Endothelial cell (in vitro differentiated cells): ENCODE data around the gene TEK. TPM values are rescaled to one million over a fixed set of nuclear protein-coding genes. Genes with fewer than 3 reads are reported as not detected.

ENCODE experiments used
- DNase-seq: peaks from one replicate; pipeline ENCODE4 v3.0.0; 2021; ENCODE audit warnings: low spot score
- H3K27ac Mint-ChIP-seq: one replicate; pipeline ENCODE4 v1.8.0; 2021; ENCODE audit warnings: mixed read lengths, inconsistent platforms; ENCODE audit not compliant: unreplicated experiment
- H3K27me3 Mint-ChIP-seq: one replicate; pipeline ENCODE4 v1.8.0; 2021; ENCODE audit warnings: mild to moderate bottlenecking, moderate library complexity, mixed read lengths, inconsistent platforms; ENCODE audit not compliant: unreplicated experiment
- H3K36me3 Mint-ChIP-seq: one replicate; pipeline ENCODE4 v1.8.0; 2021; ENCODE audit warnings: mild to moderate bottlenecking, low read depth, mixed read lengths, inconsistent platforms; ENCODE audit not compliant: unreplicated experiment
- H3K4me1 Mint-ChIP-seq: one replicate; pipeline ENCODE4 v1.8.0; 2021; ENCODE audit warnings: mild to moderate bottlenecking, mixed read lengths, inconsistent platforms; ENCODE audit not compliant: unreplicated experiment
- H3K4me3 Mint-ChIP-seq: one replicate; pipeline ENCODE4 v1.8.0; 2021; ENCODE audit warnings: mild to moderate bottlenecking, mixed read lengths, inconsistent platforms; ENCODE audit not compliant: unreplicated experiment
- H3K9me3 Mint-ChIP-seq: one replicate; pipeline ENCODE4 v1.8.0; 2021; ENCODE audit warnings: mixed read lengths, inconsistent platforms; ENCODE audit not compliant: unreplicated experiment
- CTCF ChIP-seq: fragments of 200-600 bp; sonication (generic); IDR thresholded peaks from one replicate; pipeline ENCODE4 v1.5.0; 2021; ENCODE audit warnings: antibody characterized with exemption; ENCODE audit not compliant: unreplicated experiment
- total RNA-seq: library from RNA; stranded (reverse); fragmentation: NEBNext Ultra II Directional; extraction: Animal tissue kit (Norgen Biotek cat#: 25700); gene quantifications from one replicate; pipeline ENCODE4 v1.2.1, GENCODE V29; 2021; ENCODE audit not compliant: unreplicated experiment

TEK gene
- total RNA-seq, 1 donor from 2014 or later: 448 TPM

- no peak for DNase-seq
- TF ChIP-seq CTCF: no peak
- peaks cover 33% of the 10 kb centered on the region for H3K4me1 Mint-ChIP-seq
- peaks cover 2% of the 10 kb centered on the region for H3K27me3 Mint-ChIP-seq
- no peak overlapping the region for H3K4me3 Mint-ChIP-seq
- peaks cover 33% of the 10 kb centered on the region for H3K36me3 Mint-ChIP-seq
- H3K27ac Mint-ChIP-seq: peak overlapping the region; percentile 55
- H3K9me3 Mint-ChIP-seq: no peaks in the 10 kb centered on the region
Observed at GRCh38 chr9:27154908-27155307, 45.9 kb downstream of the TEK start.

GRCh38 chr9:27157097-27157496 is 48.1 kb downstream of the TEK start:
- Mint-ChIP-seq H3K27ac (no peak overlapping the region), H3K27me3 (peaks cover 2% of the 10 kb centered on the region), H3K36me3 (peaks cover 33% of the 10 kb centered on the region), H3K4me3 (no peak overlapping the region), H3K9me3 (no peaks in the 10 kb centered on the region), H3K4me1 (peaks cover 16% of the 10 kb centered on the region)
- TF ChIP-seq CTCF: no peak
- DNase-seq: no peak

GRCh38 chr9:27157736-27158135 is 48.7 kb downstream of the TEK start:
- peaks cover 2% of the 10 kb centered on the region for H3K27me3 Mint-ChIP-seq
- H3K27ac Mint-ChIP-seq: no peak overlapping the region
- peaks cover 16% of the 10 kb centered on the region for H3K4me1 Mint-ChIP-seq
- no peak for TF ChIP-seq CTCF
- H3K4me3 Mint-ChIP-seq: peak overlapping the region; percentile 5
- H3K9me3 Mint-ChIP-seq: no peaks in the 10 kb centered on the region
- no peak for DNase-seq
- peaks cover 34% of the 10 kb centered on the region for H3K36me3 Mint-ChIP-seq

GRCh38 chr9:27160636-27161035 is 51.6 kb downstream of the TEK start:
- peaks cover 43% of the 10 kb centered on the region for H3K36me3 Mint-ChIP-seq
- peaks cover 2% of the 10 kb centered on the region for H3K27me3 Mint-ChIP-seq
- H3K27ac Mint-ChIP-seq: no peak overlapping the region
- peaks cover 22% of the 10 kb centered on the region for H3K4me1 Mint-ChIP-seq
- H3K9me3 Mint-ChIP-seq: no peaks in the 10 kb centered on the region
- DNase-seq: no peak
- TF ChIP-seq CTCF: no peak
- H3K4me3 Mint-ChIP-seq: peak overlapping the region; percentile 15

- Mint-ChIP-seq H3K9me3 (no peaks in the 10 kb centered on the region), H3K4me3 (no peak overlapping the region), H3K36me3 (peaks cover 48% of the 10 kb centered on the region), H3K4me1 (peaks cover 31% of the 10 kb centered on the region), H3K27me3 (peaks cover 2% of the 10 kb centered on the region), H3K27ac (no peak overlapping the region)
- TF ChIP-seq CTCF: no peak
- DNase-seq: no peak
Observed at GRCh38 chr9:27162045-27162444, 53.0 kb downstream of the TEK start.
